SU-DHL-6 (cell line): ENCODE measurements around the gene AMOTL1.

Experiments used
- EZH2phosphoT487 ChIP-seq: fragments of 200-600 bp; sonication (generic), shearing (Covaris generic); conservative IDR thresholded peaks from 2 replicates; pipeline ENCODE4 v1.6.1; 2018; ENCODE audit warnings: mild to moderate bottlenecking, antibody characterized with exemption, low read length, moderate library complexity, mixed read lengths
- TF ChIP-seq, protein P1 (sequence below): fragments of 200-600 bp; sonication (generic); IDR thresholded peaks from one replicate; pipeline ENCODE4 v1.5.1; 2017; ENCODE audit warnings: antibody characterized with exemption, mild to moderate bottlenecking, low read length, moderate library complexity; ENCODE audit not compliant: insufficient read depth, poor library complexity, severe bottlenecking

DNA sequence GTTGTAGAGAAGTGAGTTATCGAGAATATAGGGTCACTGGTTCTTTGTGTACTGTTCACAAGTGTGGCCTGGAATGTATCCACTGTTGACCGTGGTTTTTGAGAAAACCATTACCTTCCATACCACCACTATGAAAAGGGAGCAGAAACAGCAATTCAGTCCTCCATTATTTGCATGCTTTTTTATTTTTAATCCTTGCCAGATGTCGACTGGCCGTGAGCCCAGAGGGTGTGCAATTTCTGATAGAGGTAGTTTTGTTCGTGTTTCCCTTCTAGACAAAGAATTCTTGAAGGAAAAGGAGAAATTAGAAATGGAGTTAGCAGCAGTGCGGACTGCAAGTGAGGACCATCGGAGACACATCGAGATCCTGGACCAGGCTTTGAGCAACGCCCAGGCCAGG lies 81.7 kb downstream of the AMOTL1 start:
- TF ChIP-seq, protein P1, sequence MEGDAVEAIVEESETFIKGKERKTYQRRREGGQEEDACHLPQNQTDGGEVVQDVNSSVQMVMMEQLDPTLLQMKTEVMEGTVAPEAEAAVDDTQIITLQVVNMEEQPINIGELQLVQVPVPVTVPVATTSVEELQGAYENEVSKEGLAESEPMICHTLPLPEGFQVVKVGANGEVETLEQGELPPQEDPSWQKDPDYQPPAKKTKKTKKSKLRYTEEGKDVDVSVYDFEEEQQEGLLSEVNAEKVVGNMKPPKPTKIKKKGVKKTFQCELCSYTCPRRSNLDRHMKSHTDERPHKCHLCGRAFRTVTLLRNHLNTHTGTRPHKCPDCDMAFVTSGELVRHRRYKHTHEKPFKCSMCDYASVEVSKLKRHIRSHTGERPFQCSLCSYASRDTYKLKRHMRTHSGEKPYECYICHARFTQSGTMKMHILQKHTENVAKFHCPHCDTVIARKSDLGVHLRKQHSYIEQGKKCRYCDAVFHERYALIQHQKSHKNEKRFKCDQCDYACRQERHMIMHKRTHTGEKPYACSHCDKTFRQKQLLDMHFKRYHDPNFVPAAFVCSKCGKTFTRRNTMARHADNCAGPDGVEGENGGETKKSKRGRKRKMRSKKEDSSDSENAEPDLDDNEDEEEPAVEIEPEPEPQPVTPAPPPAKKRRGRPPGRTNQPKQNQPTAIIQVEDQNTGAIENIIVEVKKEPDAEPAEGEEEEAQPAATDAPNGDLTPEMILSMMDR = no peak
- TF ChIP-seq EZH2phosphoT487 = no peak
